IMR-90 (cell line): ENCODE results near the gene MUC5AC. TPM values are rescaled to one million over a fixed set of nuclear protein-coding genes. Genes with fewer than 3 reads are reported as not detected.
A peak's percentile ranks its signal among the peaks of the same experiment; 100 is the strongest.

Source experiments
- ATAC-seq: fragments of 200-7000 bp; cut with Tn5 transposase; 2 replicates; pipeline ENCODE4 v1.9.1; 2020; ENCODE audit warnings: low read depth, mild to moderate bottlenecking, moderate library complexity
- BruUV-seq: library from RNA; stranded (reverse); fragments of 400-500 nt; replicated peaks from 2 replicates; lab custom pipeline; 2021; lab: Mats Ljungman, UMichigan
- CTCF ChIA-PET: fragments of 300-600 bp; formaldehyde crosslinking; extraction: SDS; loops from one replicate; lab custom pipeline; 2021; ENCODE audit warnings: antibody characterized with exemption; lab: Yijun Ruan, JAX
- POLR2A ChIA-PET: fragments of 300-600 bp; sonication (Branson Sonifier 250); formaldehyde crosslinking; loops from one replicate; lab custom pipeline; 2022; ENCODE audit warnings: antibody characterized with exemption; ENCODE audit not compliant: unreplicated experiment; lab: Charles Lee
- DNase-seq: peaks from one replicate; pipeline ENCODE4 v3.0.0; 2013
- H2AFZ ChIP-seq: replicated peaks from 2 replicates; pipeline ENCODE3; 2013; ENCODE audit warnings: low read length, mild to moderate bottlenecking; ENCODE audit not compliant: poor library complexity
- H2AK5ac ChIP-seq: 2 replicates; pipeline ENCODE4 v1.6.1; 2013; ENCODE audit warnings: low read depth, low read length, inconsistent platforms
- H2AK9ac ChIP-seq: replicated peaks from 2 replicates; pipeline ENCODE3; 2013; ENCODE audit warnings: mild to moderate bottlenecking, low read depth, low read length, moderate library complexity; ENCODE audit not compliant: poor library complexity
- H2BK120ac ChIP-seq: 2 replicates; pipeline ENCODE4 v1.6.1; 2013; ENCODE audit warnings: low read depth, low read length, inconsistent platforms
- H2BK15ac ChIP-seq: 3 replicates; pipeline ENCODE4 v1.6.1; 2013; ENCODE audit warnings: low read depth, low read length, inconsistent platforms
- H2BK20ac ChIP-seq: 2 replicates; pipeline ENCODE4 v1.6.1; 2013; ENCODE audit warnings: low read depth, mild to moderate bottlenecking, inconsistent platforms, low read length, moderate library complexity
- H2BK5ac ChIP-seq: 2 replicates; pipeline ENCODE4 v1.6.1; 2013; ENCODE audit warnings: mild to moderate bottlenecking, low read depth, low read length, inconsistent platforms; ENCODE audit not compliant: poor library complexity, severe bottlenecking
- H3K14ac ChIP-seq: replicated peaks from 2 replicates; pipeline ENCODE4 v1.6.1; 2013; ENCODE audit warnings: low read depth, low read length, inconsistent platforms
- H3K18ac ChIP-seq: 2 replicates; pipeline ENCODE4 v1.6.1; 2013; ENCODE audit warnings: low read depth, low read length, control low read depth
- H3K23ac ChIP-seq: 2 replicates; pipeline ENCODE4 v1.6.1; 2013; ENCODE audit warnings: low read depth, low read length, inconsistent platforms
- H3K27ac ChIP-seq: 2 replicates; pipeline ENCODE4 v1.5.1; 2013; ENCODE audit warnings: mild to moderate bottlenecking, control low read depth, low read length; ENCODE audit not compliant: insufficient read depth
- H3K27me3 ChIP-seq: 2 replicates; pipeline ENCODE4 v1.6.1; 2013; ENCODE audit warnings: low read length; ENCODE audit not compliant: control insufficient read depth, insufficient read depth
- H3K36me3 ChIP-seq: 2 replicates; pipeline ENCODE4 v1.6.1; 2013; ENCODE audit warnings: low read length, mixed read lengths; ENCODE audit not compliant: control insufficient read depth, insufficient read depth
- H3K4ac ChIP-seq: 2 replicates; pipeline ENCODE4 v1.6.1; 2013; ENCODE audit warnings: low read depth, low read length, inconsistent platforms
- H3K4me1 ChIP-seq: 2 replicates; pipeline ENCODE4 v1.6.1; 2013; ENCODE audit warnings: low read length, mixed read lengths; ENCODE audit not compliant: control insufficient read depth, insufficient read depth
- H3K4me2 ChIP-seq: 2 replicates; pipeline ENCODE4 v1.6.1; 2013; ENCODE audit warnings: low read depth, mild to moderate bottlenecking, control low read depth, low read length, moderate library complexity
- H3K4me3 ChIP-seq: 2 replicates; pipeline ENCODE4 v1.5.1; 2013; ENCODE audit warnings: low read depth, mild to moderate bottlenecking, control low read depth, low read length, moderate library complexity; ENCODE audit not compliant: insufficient read depth
- H3K56ac ChIP-seq: 2 replicates; pipeline ENCODE4 v1.6.1; 2013; ENCODE audit warnings: low read length, inconsistent platforms; ENCODE audit not compliant: insufficient read depth; ENCODE audit errors: extremely low read depth
- H3K79me1 ChIP-seq, 2 experiments: 2 replicates each; pipeline ENCODE4 v1.6.1; 2013; ENCODE audit warnings: low read length in 2 of 2, inconsistent platforms in 1 of 2, low read depth in 1 of 2
- H3K9ac ChIP-seq: 2 replicates; pipeline ENCODE4 v1.6.1; 2013; ENCODE audit warnings: low read depth, low read length, control low read depth
- H3K9me1 ChIP-seq: 2 replicates; pipeline ENCODE4 v1.6.1; 2013; ENCODE audit warnings: low read length, inconsistent platforms; ENCODE audit not compliant: insufficient read depth
- H3K9me3 ChIP-seq: 2 replicates; pipeline ENCODE4 v1.6.1; 2013; ENCODE audit warnings: low read length; ENCODE audit not compliant: control insufficient read depth, insufficient read depth
- H4K20me1 ChIP-seq: 2 replicates; pipeline ENCODE4 v1.6.1; 2013; ENCODE audit warnings: low read length, inconsistent platforms; ENCODE audit not compliant: insufficient read depth
- H4K5ac ChIP-seq: 2 replicates; pipeline ENCODE4 v1.6.1; 2013; ENCODE audit warnings: mild to moderate bottlenecking, low read depth, low read length, control low read depth
- H4K8ac ChIP-seq, 2 experiments: 2 replicates each; pipeline ENCODE4 v1.6.1; 2013; ENCODE audit warnings: low read depth in 2 of 2, low read length in 2 of 2, control low read depth in 1 of 2, inconsistent platforms in 1 of 2
- H4K91ac ChIP-seq: 2 replicates; pipeline ENCODE4 v1.6.1; 2013; ENCODE audit warnings: low read depth, low read length, inconsistent platforms; ENCODE audit not compliant: insufficient read depth
- CEBPB ChIP-seq: IDR thresholded peaks from 2 replicates; pipeline ENCODE4 v1.6.1; 2012; ENCODE audit warnings: low read depth, low read length, improper control_type of control experiment
- ELK1 ChIP-seq: fragments of 150-350 bp; IDR thresholded peaks from 2 replicates; pipeline ENCODE4 v1.6.1; 2016; ENCODE audit warnings: low read depth, mild to moderate bottlenecking, low read length, moderate library complexity, borderline replicate concordance
- MAFK ChIP-seq: IDR thresholded peaks from 2 replicates; pipeline ENCODE4 v1.6.1; 2012; ENCODE audit warnings: low read depth, low read length, improper control_type of control experiment
- MAZ ChIP-seq: IDR thresholded peaks from 2 replicates; pipeline ENCODE4 v1.6.1; 2012; ENCODE audit warnings: low read depth, mild to moderate bottlenecking, low read length, improper control_type of control experiment, moderate library complexity, borderline replicate concordance
- MXI1 ChIP-seq: IDR thresholded peaks from 2 replicates; pipeline ENCODE4 v1.6.1; 2012; ENCODE audit warnings: low read depth, mild to moderate bottlenecking, low read length, moderate library complexity, borderline replicate concordance
- POLR2A ChIP-seq: IDR thresholded peaks from 2 replicates; pipeline ENCODE4 v1.6.1; 2012; ENCODE audit warnings: mild to moderate bottlenecking, low read depth, low read length
- RAD21 ChIP-seq: IDR thresholded peaks from 2 replicates; pipeline ENCODE4 v1.6.1; 2012; ENCODE audit warnings: low read length, improper control_type of control experiment
- RFX5 ChIP-seq: IDR thresholded peaks from 2 replicates; pipeline ENCODE4 v1.8.0; 2012; ENCODE audit warnings: low read depth, mild to moderate bottlenecking, low read length, moderate library complexity
- SMC3 ChIP-seq: fragments of 150-350 bp; IDR thresholded peaks from 2 replicates; pipeline ENCODE4 v1.6.1; 2016; ENCODE audit warnings: low read depth, mild to moderate bottlenecking, antibody characterized with exemption, low read length, moderate library complexity
- WGBS, 2 experiments: methylation state at CpG; one replicate each; pipeline versions ENCODE4 v1.1.5 to v1.1.7; 2013; ENCODE audit warnings: missing lambda C conversion rate in 2 of 2; ENCODE audit not compliant: insufficient read length in 1 of 2; ENCODE audit errors: extremely low coverage in 2 of 2; 5-methylcytosine and 5-hydroxymethylcytosine counted together
- dilution Hi-C: fragments of 300-500 bp; cut with HindIII; formaldehyde crosslinking; loops from one replicate; pipeline ENCODE4 v1.14.3; 2018; ENCODE audit warnings: low sequenced_read_pairs; ENCODE audit not compliant: unreplicated experiment
- in situ Hi-C: fragments of 300-500 bp; cut with MboI; formaldehyde crosslinking; loops from 3 replicates; pipeline ENCODE4 v1.14.3; 2019; ENCODE audit warnings: low sequenced_read_pairs, inconsistent platforms, mixed read lengths
- intact Hi-C: fragments of 100-400 bp; cut with micrococcal nuclease; formaldehyde crosslinking; loops from 2 replicates; pipeline ENCODE4 v1.10.0; 2022
- polyA plus RNA-seq, 3 experiments: library from polyadenylated mRNA; depleted of rRNA; stranded (reverse); fragments of >200 nt; gene quantifications; 2 replicates each; pipeline ENCODE4 v1.2.3, GENCODE V29; 2012; ENCODE audit warnings: low replicate concordance in 1 of 3
- total RNA-seq: library from RNA; depleted of rRNA; stranded (reverse); fragments of >200 nt; gene quantifications from 2 replicates; pipeline ENCODE4 v1.2.3, GENCODE V29; 2012
- TF ChIP-seq, protein P1 (sequence below): conservative IDR thresholded peaks from 2 replicates; pipeline ENCODE4 v1.5.1; 2012; ENCODE audit warnings: mild to moderate bottlenecking, low read depth, low read length, improper control_type of control experiment

The MUC5AC gene
- total and polyA plus RNA-seq, 2 of the 4 experiments (the other 2 are of a cell fraction): 0.02 TPM; not detected in 1

DNA sequence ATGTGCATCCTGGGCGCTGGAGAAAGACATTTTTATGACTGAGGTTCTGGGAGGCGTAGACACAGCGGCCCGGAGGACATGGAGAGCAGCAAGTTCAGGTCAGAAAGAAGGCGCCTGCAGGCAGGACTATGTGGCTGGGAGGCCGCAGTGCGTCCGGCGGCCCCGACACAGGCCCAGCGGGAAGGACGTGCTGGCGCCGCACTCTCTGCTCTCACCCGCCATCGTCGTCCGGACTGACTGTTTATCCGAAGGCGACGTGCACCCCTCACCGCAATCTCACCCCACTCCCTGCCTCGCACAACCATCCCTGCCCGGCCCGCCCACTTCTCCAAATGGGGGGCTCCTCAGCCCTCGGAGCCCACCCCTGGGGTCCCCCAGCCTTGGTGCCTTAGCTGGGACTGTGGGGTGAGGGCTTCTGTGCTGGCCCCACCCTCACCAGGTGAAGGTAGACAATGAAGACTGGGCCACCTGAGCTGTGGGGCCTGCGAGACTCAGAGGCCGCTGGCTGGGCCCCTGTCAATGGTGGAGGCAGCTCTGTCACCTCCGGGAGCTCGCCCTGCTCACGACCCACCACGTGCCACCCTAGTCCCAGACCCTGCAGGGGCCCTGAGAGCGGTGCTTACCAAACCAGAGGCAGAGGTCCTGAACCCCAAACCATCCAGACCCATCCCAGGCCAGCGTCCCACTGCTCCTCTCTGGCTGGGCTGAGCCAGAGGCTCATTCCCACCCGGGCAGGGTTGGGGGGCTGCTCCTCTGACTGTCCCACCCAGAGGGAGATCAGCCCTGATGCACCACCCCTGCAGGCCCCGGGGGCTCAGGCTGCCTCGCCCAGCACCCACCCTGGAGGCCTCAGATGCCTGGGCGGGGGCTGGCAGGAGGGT lies 48.9 kb downstream of the MUC5AC start (continued):
- no peak for TF ChIP-seq ELK1

DNA sequence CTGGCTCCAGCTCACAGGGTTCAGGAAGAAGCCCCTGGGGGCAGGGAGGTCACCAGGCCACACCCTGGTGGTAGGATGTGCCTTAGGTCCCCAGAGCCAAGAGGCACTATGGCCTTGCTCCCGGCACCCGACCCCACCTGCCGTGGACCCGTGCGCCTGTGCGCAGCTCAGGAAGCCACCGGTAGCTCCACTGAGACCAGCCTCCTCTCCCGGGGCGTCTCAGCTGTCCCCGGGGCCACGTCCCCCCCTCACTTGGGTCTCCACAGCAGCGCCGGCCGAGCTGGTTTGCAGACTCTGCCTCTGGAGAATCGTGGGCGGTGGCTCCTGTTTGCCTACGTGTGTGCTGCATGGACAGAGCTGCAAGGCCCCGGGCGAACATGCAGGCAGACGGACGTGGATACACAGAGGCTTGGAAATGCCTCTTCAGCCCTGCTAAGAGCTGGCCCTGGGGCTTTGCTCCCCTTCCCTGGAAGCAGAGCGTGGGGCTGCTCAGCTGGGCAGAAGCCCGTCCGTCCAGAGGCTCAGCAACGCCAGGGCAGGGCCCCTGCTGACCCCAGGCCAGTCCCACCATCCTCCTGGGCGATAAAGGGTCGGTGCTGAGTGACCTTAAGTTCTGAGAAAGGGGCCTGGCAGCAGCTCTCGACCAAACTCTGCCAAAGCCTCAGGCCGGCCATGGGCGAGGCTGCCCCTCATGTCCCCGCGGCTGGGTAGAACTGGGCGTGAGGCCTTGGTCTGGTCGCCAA lies 49.8 kb downstream of the MUC5AC start:
- H3K4me3 ChIP-seq: no peak overlapping the region
- H2BK15ac ChIP-seq: no peak overlapping the region
- peak overlapping the region; percentile 65 for H2AK9ac ChIP-seq
- dilution Hi-C loops (no loop called here), in situ Hi-C loops (loop anchor here (25.0 kb wide), 1 partner anchor 305 kb away; no protein-coding TSS in a partner anchor), intact Hi-C loops (no loop called here)
- POLR2A ChIA-PET: no interaction called here
- H2AK5ac ChIP-seq: no peak overlapping the region
- H3K4ac ChIP-seq: no peak overlapping the region
- peaks cover 4% of the 10 kb centered on the region for H3K9me3 ChIP-seq
- H2BK20ac ChIP-seq: no peak overlapping the region
- no peak overlapping the region for H4K91ac ChIP-seq
- no peak overlapping the region for H3K27ac ChIP-seq
- H2BK120ac ChIP-seq: no peak overlapping the region
- H3K36me3 ChIP-seq: no peaks in the 10 kb centered on the region
- H3K18ac ChIP-seq: no peak overlapping the region
- no peaks in the 10 kb centered on the region for H3K9me1 ChIP-seq
- no peak overlapping the region for H2AFZ ChIP-seq
- no peaks in the 10 kb centered on the region for H3K4me1 ChIP-seq
- BruUV-seq: no TSS peak
- H3K27me3 ChIP-seq: peaks cover 10% of the 10 kb centered on the region
- H4K20me1 ChIP-seq: no peaks in the 10 kb centered on the region; the same call in 1 of the 2 replicates
- H3K56ac ChIP-seq: no peak overlapping the region
- no peak overlapping the region for H4K5ac ChIP-seq
- no peak overlapping the region for H3K23ac ChIP-seq
- 73% methylated on average over 25 of the region's 34 CpGs; no CpG with 5 or more reads in 1 of the 2 experiments for WGBS, 2 experiments
- CTCF ChIA-PET: no interaction called here
- no peak overlapping the region for H3K4me2 ChIP-seq
- ATAC-seq: no peak
- H4K8ac ChIP-seq: no peak overlapping the region
- no peak for DNase-seq
- no peak overlapping the region for H3K14ac ChIP-seq
- no peak overlapping the region for H3K9ac ChIP-seq
- H2BK5ac ChIP-seq: no peak overlapping the region
- H3K79me1 ChIP-seq: no peaks in the 10 kb centered on the region
- no peak for TF ChIP-seq SMC3
- no peak for TF ChIP-seq CEBPB
- no peak for TF ChIP-seq MAZ
- TF ChIP-seq MXI1: no peak
- TF ChIP-seq ELK1: no peak
- TF ChIP-seq RAD21: no peak
- TF ChIP-seq, protein P1, sequence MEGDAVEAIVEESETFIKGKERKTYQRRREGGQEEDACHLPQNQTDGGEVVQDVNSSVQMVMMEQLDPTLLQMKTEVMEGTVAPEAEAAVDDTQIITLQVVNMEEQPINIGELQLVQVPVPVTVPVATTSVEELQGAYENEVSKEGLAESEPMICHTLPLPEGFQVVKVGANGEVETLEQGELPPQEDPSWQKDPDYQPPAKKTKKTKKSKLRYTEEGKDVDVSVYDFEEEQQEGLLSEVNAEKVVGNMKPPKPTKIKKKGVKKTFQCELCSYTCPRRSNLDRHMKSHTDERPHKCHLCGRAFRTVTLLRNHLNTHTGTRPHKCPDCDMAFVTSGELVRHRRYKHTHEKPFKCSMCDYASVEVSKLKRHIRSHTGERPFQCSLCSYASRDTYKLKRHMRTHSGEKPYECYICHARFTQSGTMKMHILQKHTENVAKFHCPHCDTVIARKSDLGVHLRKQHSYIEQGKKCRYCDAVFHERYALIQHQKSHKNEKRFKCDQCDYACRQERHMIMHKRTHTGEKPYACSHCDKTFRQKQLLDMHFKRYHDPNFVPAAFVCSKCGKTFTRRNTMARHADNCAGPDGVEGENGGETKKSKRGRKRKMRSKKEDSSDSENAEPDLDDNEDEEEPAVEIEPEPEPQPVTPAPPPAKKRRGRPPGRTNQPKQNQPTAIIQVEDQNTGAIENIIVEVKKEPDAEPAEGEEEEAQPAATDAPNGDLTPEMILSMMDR: no peak
- TF ChIP-seq MAFK: no peak
- no peak for TF ChIP-seq RFX5
- no peak for TF ChIP-seq POLR2A
